ENCODE data around the gene ARHGEF28. TPM values are rescaled to one million over a fixed set of nuclear protein-coding genes. Genes with fewer than 3 reads are reported as not detected.

The ARHGEF28 gene
- total and polyA plus RNA-seq, 2 of the 13 experiments (the other 11 are each of a cell fraction or from before 2014, with no cell fraction given): 17.4 to 34.1 TPM

DNA sequence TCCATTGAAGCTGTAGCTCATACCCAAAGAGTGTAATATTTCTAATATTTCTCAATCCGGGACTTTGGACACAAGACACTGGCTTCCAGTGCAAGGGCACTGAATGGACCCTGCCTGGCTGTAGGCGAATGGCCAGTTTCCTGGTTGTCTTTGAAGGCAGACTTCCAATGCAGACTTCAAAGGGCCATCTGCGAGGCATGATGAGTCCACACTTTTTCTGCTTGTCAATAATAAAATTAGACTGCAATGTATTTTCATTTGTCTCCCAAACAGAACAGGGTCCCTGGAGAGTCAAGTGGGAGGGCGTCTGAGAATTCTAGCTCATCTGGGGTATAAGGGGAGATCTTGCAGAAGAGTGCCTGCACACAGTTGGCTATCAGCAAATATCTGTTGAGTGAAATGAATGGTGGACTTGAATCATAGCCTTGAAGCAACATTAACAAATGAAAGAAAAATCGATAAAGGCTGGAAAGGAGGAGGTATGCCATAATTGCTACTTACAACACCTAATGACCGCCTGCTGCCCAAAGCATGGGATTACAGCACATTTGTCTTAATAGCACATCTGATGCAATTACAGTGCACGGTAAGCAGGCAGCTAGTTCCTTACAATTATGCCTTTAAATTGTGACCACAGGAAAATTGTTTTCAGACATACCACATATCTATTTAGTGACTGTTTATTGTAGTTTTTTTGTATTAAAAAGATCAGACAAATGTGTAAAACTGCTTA is 137.5 kb downstream of the ARHGEF28 start (continued):
- TF ChIP-seq HMG20B (CRISPR knock-in tag; conservative IDR thresholded peaks at IDR 0.05) (0 out of 2 replicates have a peak, but pooled peaks have one; percentile 25), ZNF530 (CRISPR knock-in tag; IDR thresholded peaks at IDR 0.05; ENCODE audit: low read depth) (no peak), CEBPB (IDR thresholded peaks at IDR 0.05; ENCODE audit: borderline replicate concordance, low read depth, low read length) (peak; percentile 83), RCOR2 (CRISPR knock-in tag; IDR thresholded peaks at IDR 0.05) (peak; percentile 87), FOXA3 (CRISPR knock-in tag; IDR thresholded peaks at IDR 0.05) (peak; percentile 63), SOX6 (IDR thresholded peaks at IDR 0.05) (no peak), SOX6 (CRISPR knock-in tag; IDR thresholded peaks at IDR 0.05) (peak; percentile 59; the same call in 1 of the 2 replicates), ZNF777 (CRISPR knock-in tag; IDR thresholded peaks at IDR 0.05) (no peak), SOX5 (CRISPR knock-in tag; IDR thresholded peaks at IDR 0.05; ENCODE audit: borderline replicate concordance) (peak; percentile 74; the same call in 1 of the 2 replicates), YEATS2 (CRISPR knock-in tag; IDR thresholded peaks at IDR 0.05; ENCODE audit: borderline replicate concordance) (peak; percentile 63; the same call in 1 of the 2 replicates), RAD21 (CRISPR knock-in tag; IDR thresholded peaks at IDR 0.05) (no peak), BHLHE40 (IDR thresholded peaks at IDR 0.05; ENCODE audit: low read length) (peak; percentile 36; the same call in 1 of the 2 replicates)
- TF ChIP-seq, protein P1, sequence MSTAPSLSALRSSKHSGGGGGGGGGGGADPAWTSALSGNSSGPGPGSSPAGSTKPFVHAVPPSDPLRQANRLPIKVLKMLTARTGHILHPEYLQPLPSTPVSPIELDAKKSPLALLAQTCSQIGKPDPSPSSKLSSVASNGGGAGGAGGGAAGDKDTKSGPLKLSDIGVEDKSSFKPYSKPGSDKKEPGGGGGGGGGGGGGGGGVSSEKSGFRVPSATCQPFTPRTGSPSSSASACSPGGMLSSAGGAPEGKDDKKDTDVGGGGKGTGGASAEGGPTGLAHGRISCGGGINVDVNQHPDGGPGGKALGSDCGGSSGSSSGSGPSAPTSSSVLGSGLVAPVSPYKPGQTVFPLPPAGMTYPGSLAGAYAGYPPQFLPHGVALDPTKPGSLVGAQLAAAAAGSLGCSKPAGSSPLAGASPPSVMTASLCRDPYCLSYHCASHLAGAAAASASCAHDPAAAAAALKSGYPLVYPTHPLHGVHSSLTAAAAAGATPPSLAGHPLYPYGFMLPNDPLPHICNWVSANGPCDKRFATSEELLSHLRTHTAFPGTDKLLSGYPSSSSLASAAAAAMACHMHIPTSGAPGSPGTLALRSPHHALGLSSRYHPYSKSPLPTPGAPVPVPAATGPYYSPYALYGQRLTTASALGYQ (CRISPR knock-in tag; IDR thresholded peaks at IDR 0.05): 0 out of 2 replicates have a peak, but pooled peaks have one; percentile 45
- TF ChIP-seq, protein P2, sequence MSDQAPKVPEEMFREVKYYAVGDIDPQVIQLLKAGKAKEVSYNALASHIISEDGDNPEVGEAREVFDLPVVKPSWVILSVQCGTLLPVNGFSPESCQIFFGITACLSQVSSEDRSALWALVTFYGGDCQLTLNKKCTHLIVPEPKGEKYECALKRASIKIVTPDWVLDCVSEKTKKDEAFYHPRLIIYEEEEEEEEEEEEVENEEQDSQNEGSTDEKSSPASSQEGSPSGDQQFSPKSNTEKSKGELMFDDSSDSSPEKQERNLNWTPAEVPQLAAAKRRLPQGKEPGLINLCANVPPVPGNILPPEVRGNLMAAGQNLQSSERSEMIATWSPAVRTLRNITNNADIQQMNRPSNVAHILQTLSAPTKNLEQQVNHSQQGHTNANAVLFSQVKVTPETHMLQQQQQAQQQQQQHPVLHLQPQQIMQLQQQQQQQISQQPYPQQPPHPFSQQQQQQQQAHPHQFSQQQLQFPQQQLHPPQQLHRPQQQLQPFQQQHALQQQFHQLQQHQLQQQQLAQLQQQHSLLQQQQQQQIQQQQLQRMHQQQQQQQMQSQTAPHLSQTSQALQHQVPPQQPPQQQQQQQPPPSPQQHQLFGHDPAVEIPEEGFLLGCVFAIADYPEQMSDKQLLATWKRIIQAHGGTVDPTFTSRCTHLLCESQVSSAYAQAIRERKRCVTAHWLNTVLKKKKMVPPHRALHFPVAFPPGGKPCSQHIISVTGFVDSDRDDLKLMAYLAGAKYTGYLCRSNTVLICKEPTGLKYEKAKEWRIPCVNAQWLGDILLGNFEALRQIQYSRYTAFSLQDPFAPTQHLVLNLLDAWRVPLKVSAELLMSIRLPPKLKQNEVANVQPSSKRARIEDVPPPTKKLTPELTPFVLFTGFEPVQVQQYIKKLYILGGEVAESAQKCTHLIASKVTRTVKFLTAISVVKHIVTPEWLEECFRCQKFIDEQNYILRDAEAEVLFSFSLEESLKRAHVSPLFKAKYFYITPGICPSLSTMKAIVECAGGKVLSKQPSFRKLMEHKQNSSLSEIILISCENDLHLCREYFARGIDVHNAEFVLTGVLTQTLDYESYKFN (CRISPR knock-in tag; conservative IDR thresholded peaks at IDR 0.05): peak; percentile 88
- TF ChIP-seq, protein P3, sequence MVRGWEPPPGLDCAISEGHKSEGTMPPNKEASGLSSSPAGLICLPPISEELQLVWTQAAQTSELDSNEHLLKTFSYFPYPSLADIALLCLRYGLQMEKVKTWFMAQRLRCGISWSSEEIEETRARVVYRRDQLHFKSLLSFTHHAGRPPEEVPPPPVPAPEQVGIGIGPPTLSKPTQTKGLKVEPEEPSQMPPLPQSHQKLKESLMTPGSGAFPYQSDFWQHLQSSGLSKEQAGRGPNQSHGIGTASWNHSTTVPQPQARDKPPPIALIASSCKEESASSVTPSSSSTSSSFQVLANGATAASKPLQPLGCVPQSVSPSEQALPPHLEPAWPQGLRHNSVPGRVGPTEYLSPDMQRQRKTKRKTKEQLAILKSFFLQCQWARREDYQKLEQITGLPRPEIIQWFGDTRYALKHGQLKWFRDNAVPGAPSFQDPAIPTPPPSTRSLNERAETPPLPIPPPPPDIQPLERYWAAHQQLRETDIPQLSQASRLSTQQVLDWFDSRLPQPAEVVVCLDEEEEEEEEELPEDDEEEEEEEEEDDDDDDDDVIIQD (CRISPR knock-in tag; IDR thresholded peaks at IDR 0.05; ENCODE audit: low read depth): peak; percentile 88
- TF ChIP-seq, protein P4, sequence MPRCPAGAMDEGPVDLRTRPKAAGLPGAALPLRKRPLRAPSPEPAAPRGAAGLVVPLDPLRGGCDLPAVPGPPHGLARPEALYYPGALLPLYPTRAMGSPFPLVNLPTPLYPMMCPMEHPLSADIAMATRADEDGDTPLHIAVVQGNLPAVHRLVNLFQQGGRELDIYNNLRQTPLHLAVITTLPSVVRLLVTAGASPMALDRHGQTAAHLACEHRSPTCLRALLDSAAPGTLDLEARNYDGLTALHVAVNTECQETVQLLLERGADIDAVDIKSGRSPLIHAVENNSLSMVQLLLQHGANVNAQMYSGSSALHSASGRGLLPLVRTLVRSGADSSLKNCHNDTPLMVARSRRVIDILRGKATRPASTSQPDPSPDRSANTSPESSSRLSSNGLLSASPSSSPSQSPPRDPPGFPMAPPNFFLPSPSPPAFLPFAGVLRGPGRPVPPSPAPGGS (CRISPR knock-in tag; IDR thresholded peaks at IDR 0.05): no peak
- TF ChIP-seq, protein P5, sequence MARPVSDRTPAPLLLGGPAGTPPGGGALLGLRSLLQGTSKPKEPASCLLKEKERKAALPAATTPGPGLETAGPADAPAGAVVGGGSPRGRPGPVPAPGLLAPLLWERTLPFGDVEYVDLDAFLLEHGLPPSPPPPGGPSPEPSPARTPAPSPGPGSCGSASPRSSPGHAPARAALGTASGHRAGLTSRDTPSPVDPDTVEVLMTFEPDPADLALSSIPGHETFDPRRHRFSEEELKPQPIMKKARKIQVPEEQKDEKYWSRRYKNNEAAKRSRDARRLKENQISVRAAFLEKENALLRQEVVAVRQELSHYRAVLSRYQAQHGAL (CRISPR knock-in tag; IDR thresholded peaks at IDR 0.05; ENCODE audit: not compliant biosample characterization): no peak
- TF ChIP-seq, protein P6, sequence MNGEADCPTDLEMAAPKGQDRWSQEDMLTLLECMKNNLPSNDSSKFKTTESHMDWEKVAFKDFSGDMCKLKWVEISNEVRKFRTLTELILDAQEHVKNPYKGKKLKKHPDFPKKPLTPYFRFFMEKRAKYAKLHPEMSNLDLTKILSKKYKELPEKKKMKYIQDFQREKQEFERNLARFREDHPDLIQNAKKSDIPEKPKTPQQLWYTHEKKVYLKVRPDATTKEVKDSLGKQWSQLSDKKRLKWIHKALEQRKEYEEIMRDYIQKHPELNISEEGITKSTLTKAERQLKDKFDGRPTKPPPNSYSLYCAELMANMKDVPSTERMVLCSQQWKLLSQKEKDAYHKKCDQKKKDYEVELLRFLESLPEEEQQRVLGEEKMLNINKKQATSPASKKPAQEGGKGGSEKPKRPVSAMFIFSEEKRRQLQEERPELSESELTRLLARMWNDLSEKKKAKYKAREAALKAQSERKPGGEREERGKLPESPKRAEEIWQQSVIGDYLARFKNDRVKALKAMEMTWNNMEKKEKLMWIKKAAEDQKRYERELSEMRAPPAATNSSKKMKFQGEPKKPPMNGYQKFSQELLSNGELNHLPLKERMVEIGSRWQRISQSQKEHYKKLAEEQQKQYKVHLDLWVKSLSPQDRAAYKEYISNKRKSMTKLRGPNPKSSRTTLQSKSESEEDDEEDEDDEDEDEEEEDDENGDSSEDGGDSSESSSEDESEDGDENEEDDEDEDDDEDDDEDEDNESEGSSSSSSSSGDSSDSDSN (CRISPR knock-in tag; IDR thresholded peaks at IDR 0.05): 0 out of 2 replicates have a peak, but pooled peaks have one; percentile 19
